GM12878 (cell line): ENCODE results near the gene KIAA1217.

Experiments used
- HDAC6 ChIP-seq: fragments of 200-600 bp; sonication (generic); IDR thresholded peaks from one replicate; pipeline ENCODE4 v1.8.0; 2017; ENCODE audit warnings: antibody characterized with exemption; ENCODE audit not compliant: unreplicated experiment
- PBX3 ChIP-seq: IDR thresholded peaks from 2 replicates; pipeline ENCODE4 v1.6.1; 2011; ENCODE audit warnings: mild to moderate bottlenecking, low read depth, low read length, moderate library complexity; ENCODE audit not compliant: insufficient replicate concordance
- POLR2AphosphoS5 ChIP-seq: IDR thresholded peaks from 2 replicates; pipeline ENCODE4 v1.6.1; 2011; ENCODE audit warnings: mild to moderate bottlenecking, low read length, inconsistent platforms
- ZSCAN29 ChIP-seq: fragments of 450-650 bp; IDR thresholded peaks from 2 replicates; pipeline ENCODE4 v1.6.1; 2017; ENCODE audit warnings: mild to moderate bottlenecking, moderate library complexity
- TF ChIP-seq, protein P1 (sequence below), 3 experiments: IDR thresholded peaks in 2 of 3; conservative IDR thresholded peaks in 1 of 3; 2 replicates each; pipeline ENCODE4 v1.5.1; 2011; ENCODE audit warnings: low read depth in 3 of 3, low read length in 3 of 3, mild to moderate bottlenecking in 3 of 3, control low read depth in 2 of 3, moderate library complexity in 2 of 3, inconsistent platforms in 1 of 3, mixed read lengths in 1 of 3; ENCODE audit not compliant: control insufficient read depth in 2 of 3, insufficient read depth in 1 of 3; ENCODE audit errors: extremely low read depth in 1 of 3

GRCh38 chr10:24272374-24272773 is 63.4 kb downstream of the KIAA1217 start:
- TF ChIP-seq ZSCAN29 (no peak), POLR2AphosphoS5 (no peak), HDAC6 (no peak), PBX3 (no peak)
- TF ChIP-seq, protein P1, sequence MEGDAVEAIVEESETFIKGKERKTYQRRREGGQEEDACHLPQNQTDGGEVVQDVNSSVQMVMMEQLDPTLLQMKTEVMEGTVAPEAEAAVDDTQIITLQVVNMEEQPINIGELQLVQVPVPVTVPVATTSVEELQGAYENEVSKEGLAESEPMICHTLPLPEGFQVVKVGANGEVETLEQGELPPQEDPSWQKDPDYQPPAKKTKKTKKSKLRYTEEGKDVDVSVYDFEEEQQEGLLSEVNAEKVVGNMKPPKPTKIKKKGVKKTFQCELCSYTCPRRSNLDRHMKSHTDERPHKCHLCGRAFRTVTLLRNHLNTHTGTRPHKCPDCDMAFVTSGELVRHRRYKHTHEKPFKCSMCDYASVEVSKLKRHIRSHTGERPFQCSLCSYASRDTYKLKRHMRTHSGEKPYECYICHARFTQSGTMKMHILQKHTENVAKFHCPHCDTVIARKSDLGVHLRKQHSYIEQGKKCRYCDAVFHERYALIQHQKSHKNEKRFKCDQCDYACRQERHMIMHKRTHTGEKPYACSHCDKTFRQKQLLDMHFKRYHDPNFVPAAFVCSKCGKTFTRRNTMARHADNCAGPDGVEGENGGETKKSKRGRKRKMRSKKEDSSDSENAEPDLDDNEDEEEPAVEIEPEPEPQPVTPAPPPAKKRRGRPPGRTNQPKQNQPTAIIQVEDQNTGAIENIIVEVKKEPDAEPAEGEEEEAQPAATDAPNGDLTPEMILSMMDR (IDR thresholded peaks at IDR 0.05 in 2 of 3, conservative IDR thresholded peaks at IDR 0.05 in 1 of 3; ENCODE audit: control insufficient read depth in 2 of 3, extremely low read depth in 1 of 3, insufficient read depth in 1 of 3, low read depth in 3 of 3, low read length in 3 of 3), result no peak
